Endothelial cell (in vitro differentiated cells): ENCODE measurements around the gene GHR. TPM values are rescaled to one million over a fixed set of nuclear protein-coding genes. Genes with fewer than 3 reads are reported as not detected.

Experiments used
- DNase-seq: peaks from one replicate; pipeline ENCODE4 v3.0.0; 2021; ENCODE audit warnings: low spot score
- H3K27ac Mint-ChIP-seq: one replicate; pipeline ENCODE4 v1.8.0; 2021; ENCODE audit warnings: mixed read lengths, inconsistent platforms; ENCODE audit not compliant: unreplicated experiment
- H3K27me3 Mint-ChIP-seq: one replicate; pipeline ENCODE4 v1.8.0; 2021; ENCODE audit warnings: mild to moderate bottlenecking, moderate library complexity, mixed read lengths, inconsistent platforms; ENCODE audit not compliant: unreplicated experiment
- H3K36me3 Mint-ChIP-seq: one replicate; pipeline ENCODE4 v1.8.0; 2021; ENCODE audit warnings: mild to moderate bottlenecking, low read depth, mixed read lengths, inconsistent platforms; ENCODE audit not compliant: unreplicated experiment
- H3K4me1 Mint-ChIP-seq: one replicate; pipeline ENCODE4 v1.8.0; 2021; ENCODE audit warnings: mild to moderate bottlenecking, mixed read lengths, inconsistent platforms; ENCODE audit not compliant: unreplicated experiment
- H3K4me3 Mint-ChIP-seq: one replicate; pipeline ENCODE4 v1.8.0; 2021; ENCODE audit warnings: mild to moderate bottlenecking, mixed read lengths, inconsistent platforms; ENCODE audit not compliant: unreplicated experiment
- H3K9me3 Mint-ChIP-seq: one replicate; pipeline ENCODE4 v1.8.0; 2021; ENCODE audit warnings: mixed read lengths, inconsistent platforms; ENCODE audit not compliant: unreplicated experiment
- total RNA-seq: library from RNA; stranded (reverse); fragmentation: NEBNext Ultra II Directional; extraction: Animal tissue kit (Norgen Biotek cat#: 25700); gene quantifications from one replicate; pipeline ENCODE4 v1.2.1, GENCODE V29; 2021; ENCODE audit not compliant: unreplicated experiment
- TF ChIP-seq, protein P1 (sequence below): fragments of 200-600 bp; sonication (generic); IDR thresholded peaks from one replicate; pipeline ENCODE4 v1.5.0; 2021; ENCODE audit warnings: antibody characterized with exemption; ENCODE audit not compliant: unreplicated experiment

GHR gene
- total RNA-seq, 1 donor from 2014 or later = 0.67 TPM

- peak; percentile 51 for DNase-seq
- H3K36me3 Mint-ChIP-seq = no peaks in the 10 kb centered on the region
- no peaks in the 10 kb centered on the region for H3K9me3 Mint-ChIP-seq
- H3K27ac Mint-ChIP-seq = no peak overlapping the region
- TF ChIP-seq, protein P1, sequence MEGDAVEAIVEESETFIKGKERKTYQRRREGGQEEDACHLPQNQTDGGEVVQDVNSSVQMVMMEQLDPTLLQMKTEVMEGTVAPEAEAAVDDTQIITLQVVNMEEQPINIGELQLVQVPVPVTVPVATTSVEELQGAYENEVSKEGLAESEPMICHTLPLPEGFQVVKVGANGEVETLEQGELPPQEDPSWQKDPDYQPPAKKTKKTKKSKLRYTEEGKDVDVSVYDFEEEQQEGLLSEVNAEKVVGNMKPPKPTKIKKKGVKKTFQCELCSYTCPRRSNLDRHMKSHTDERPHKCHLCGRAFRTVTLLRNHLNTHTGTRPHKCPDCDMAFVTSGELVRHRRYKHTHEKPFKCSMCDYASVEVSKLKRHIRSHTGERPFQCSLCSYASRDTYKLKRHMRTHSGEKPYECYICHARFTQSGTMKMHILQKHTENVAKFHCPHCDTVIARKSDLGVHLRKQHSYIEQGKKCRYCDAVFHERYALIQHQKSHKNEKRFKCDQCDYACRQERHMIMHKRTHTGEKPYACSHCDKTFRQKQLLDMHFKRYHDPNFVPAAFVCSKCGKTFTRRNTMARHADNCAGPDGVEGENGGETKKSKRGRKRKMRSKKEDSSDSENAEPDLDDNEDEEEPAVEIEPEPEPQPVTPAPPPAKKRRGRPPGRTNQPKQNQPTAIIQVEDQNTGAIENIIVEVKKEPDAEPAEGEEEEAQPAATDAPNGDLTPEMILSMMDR = peak; percentile 80
- no peak overlapping the region for H3K4me3 Mint-ChIP-seq
- H3K4me1 Mint-ChIP-seq = no peaks in the 10 kb centered on the region
- H3K27me3 Mint-ChIP-seq = no peaks in the 10 kb centered on the region
Measured at GRCh38 chr5:42745426-42745825, 322.2 kb downstream of the GHR start.

DNA sequence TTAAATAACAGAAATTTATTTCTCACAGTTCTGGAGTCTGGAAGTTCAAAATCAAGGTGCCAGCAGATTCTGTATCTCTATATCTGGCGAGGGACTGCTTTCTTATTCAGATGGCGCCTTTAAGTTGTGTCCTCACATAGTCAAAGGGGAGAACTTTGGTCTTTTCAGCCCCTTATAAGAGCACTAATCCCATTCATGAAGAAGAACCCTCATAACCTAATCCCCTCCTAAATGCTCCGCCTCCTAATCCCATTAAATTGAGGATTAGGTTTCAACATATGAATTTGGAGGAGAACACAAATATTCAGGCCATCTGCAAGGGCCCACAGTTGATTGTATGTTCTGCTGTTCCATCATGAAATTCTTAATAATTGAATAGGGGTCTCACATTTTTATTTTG lies 322.6 kb downstream of the GHR start:
- no peaks in the 10 kb centered on the region for H3K4me1 Mint-ChIP-seq
- H3K27ac Mint-ChIP-seq = no peak overlapping the region
- no peak overlapping the region for H3K4me3 Mint-ChIP-seq
- no peaks in the 10 kb centered on the region for H3K9me3 Mint-ChIP-seq
- no peaks in the 10 kb centered on the region for H3K27me3 Mint-ChIP-seq
- TF ChIP-seq, protein P1 = no peak
- DNase-seq = no peak
- no peaks in the 10 kb centered on the region for H3K36me3 Mint-ChIP-seq

DNA sequence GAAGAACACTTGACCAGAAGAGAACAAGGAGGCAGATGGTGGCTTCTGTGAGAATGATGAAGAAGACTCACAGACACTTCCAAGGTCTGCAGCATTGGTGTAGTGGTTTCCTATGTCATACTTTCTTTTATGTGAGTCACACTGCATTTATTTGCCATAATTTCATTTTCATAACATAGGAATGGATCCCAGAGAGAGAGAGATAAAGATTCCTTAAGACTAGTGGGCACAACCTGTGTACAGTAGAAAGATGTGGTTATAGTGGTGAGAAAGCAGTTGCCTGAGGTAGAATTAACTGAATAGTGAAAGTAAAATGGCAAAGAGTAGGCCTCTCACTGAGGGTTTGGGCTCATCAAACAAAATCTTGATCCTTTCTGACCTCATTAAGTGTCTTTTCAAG lies 325.8 kb downstream of the GHR start:
- no peaks in the 10 kb centered on the region for H3K36me3 Mint-ChIP-seq
- TF ChIP-seq, protein P1 = no peak
- no peak overlapping the region for H3K4me3 Mint-ChIP-seq
- H3K27me3 Mint-ChIP-seq = no peaks in the 10 kb centered on the region
- no peak overlapping the region for H3K27ac Mint-ChIP-seq
- H3K9me3 Mint-ChIP-seq = no peaks in the 10 kb centered on the region
- no peak for DNase-seq
- H3K4me1 Mint-ChIP-seq = no peaks in the 10 kb centered on the region

GRCh38 chr5:42750507-42750906 lies 327.3 kb downstream of the GHR start:
- TF ChIP-seq, protein P1 = no peak
- Mint-ChIP-seq H3K9me3 (no peaks in the 10 kb centered on the region), H3K27me3 (no peaks in the 10 kb centered on the region), H3K27ac (no peak overlapping the region), H3K4me3 (no peak overlapping the region), H3K36me3 (no peaks in the 10 kb centered on the region), H3K4me1 (no peaks in the 10 kb centered on the region)
- DNase-seq = no peak

- H3K27me3 Mint-ChIP-seq = no peaks in the 10 kb centered on the region
- no peak overlapping the region for H3K4me3 Mint-ChIP-seq
- no peaks in the 10 kb centered on the region for H3K36me3 Mint-ChIP-seq
- TF ChIP-seq, protein P1 = no peak
- no peaks in the 10 kb centered on the region for H3K4me1 Mint-ChIP-seq
- H3K9me3 Mint-ChIP-seq = no peaks in the 10 kb centered on the region
- no peak for DNase-seq
- H3K27ac Mint-ChIP-seq = no peak overlapping the region
Measured at GRCh38 chr5:42751044-42751443, 327.8 kb downstream of the GHR start.
